ENCODE measurements around the gene MED12L.

Gene MED12L

DNA sequence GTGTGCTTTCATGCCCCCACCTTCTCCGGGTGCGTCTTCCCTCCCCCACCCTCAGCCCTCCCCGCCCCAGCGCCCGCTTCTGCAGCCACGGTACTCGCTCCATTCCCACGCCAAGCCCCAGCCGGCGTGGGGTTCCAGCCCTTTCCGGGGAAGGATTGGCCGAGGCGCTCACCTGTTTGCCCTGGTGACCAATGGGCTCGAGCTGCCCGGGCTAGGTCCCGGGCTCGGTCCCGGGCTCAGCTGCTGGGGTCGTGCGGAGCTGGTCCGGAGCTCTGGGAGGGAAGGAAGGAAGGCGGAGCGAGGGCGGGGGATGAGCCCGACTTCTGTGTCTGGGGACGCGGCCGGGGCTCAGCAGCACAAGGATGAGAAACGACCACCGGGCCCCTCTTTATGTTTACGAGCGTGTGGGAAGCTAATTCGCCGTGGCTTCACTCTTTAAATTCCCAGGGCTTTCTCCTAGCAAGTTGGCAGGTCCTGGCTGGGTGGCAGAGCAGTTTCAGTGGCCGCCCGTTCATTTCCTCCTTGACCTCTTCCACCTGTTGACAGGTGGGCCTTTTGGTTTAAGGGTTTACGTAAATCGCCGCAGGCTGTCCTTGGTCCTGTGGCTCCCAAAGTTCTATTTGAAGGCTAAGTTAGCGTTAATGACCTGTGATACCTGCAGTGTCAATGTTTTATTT, 375.4 kb downstream of the MED12L start, which contains the start of gene IGSF10:
TSS of gene IGSF10 (minus strand) at position 288 of the 677 bp plus-strand sequence. CDS start 2,352 bp downstream, outside the sequence.
- no peak for DNase-seq (ENCODE audit: low spot score)

DNA sequence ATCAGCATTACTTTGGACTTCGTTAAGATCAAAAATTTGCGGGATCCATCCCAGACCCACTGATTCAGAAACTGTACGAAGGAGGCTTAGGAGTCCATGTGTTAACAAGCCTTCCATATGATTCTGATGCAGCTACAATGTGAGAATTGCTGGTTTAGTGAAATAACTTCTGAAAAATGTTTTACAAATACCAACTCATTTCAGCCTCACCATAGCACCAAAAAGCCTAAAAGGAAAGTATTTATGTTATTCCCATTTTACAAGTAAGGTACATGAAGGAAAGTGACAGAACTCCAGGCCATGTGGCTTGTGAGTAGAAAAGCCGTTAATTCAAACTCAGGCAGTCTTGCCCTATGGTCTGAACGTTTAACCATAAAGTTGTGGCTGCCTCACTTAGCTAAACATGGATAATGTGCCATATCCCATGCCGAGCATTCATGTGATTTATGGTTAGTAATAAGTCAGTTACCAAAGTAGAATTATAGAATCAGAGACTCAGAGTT, 376.9 kb downstream of the MED12L start:
- no peak for DNase-seq (ENCODE audit: low spot score)

DNA sequence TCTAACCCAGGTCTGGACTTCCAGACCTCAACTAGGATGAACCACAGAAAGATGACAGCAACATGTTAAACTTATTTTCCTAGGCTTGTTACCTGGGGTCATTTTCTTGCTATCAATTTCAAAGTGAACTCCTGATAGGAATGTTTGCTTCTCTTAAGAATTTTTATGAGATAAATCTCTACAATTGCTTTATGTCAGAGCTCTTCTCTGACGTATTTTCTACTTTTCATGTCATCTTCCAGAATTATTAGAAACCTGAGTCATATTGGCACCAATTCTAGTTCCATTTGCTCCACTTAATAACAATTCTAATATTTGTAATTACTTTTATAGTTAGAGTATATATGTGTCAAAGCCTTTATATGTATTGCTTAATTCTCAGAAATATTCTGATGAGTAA, 377.5 kb downstream of the MED12L start:
- DNase-seq (ENCODE audit: low spot score): no peak

DNA sequence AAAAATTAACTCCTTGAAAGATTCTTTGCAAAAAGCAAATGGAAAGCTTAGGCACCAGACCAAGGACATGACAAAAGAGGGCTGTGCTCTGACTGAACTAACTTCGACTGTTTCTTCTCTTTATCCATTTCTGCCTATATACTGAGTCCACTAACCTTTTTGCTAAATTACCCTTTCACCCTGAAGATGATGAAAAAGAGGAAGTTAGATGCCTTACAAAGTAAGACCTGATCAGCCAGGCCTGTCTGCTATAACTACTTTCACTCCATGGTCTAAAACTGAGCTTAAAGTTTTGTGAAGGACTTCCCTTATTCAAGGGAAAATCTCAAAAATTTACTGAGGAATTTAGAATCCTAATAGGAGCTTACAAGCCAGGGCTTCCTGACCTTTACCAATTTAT, 381.6 kb downstream of the MED12L start:
- DNase-seq (ENCODE audit: low spot score): no peak

DNA sequence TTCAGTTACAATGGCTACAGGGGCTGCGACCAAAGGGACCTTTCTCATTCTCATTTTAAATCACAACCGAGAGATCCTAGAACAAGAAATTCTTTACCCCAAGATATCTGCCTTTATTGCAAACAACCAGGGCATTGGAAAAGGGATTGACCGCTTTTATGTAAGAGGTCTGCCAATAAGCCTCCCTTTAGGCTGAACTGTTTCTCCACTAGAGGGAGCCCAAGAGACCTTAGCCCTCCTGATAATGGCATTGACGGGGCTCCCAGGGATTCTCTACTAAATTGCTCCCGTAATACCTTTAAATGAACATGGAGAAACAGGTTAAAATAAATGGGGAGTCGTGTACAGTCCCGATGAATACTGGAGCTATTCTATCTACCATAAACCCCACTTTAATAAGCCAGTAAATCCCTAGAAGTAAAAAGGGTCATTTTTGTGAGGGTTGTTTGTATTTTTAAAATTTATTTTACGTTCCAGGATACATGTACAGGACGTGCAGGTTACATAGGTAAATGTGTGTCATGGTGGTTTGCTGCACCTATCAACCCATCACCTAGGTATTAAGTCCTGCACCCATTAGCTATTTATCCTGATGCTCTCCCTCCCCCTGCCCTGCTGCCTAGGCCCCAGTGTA, 382.9 kb downstream of the MED12L start:
- peak; percentile 49 for DNase-seq (ENCODE audit: low spot score)

DNA sequence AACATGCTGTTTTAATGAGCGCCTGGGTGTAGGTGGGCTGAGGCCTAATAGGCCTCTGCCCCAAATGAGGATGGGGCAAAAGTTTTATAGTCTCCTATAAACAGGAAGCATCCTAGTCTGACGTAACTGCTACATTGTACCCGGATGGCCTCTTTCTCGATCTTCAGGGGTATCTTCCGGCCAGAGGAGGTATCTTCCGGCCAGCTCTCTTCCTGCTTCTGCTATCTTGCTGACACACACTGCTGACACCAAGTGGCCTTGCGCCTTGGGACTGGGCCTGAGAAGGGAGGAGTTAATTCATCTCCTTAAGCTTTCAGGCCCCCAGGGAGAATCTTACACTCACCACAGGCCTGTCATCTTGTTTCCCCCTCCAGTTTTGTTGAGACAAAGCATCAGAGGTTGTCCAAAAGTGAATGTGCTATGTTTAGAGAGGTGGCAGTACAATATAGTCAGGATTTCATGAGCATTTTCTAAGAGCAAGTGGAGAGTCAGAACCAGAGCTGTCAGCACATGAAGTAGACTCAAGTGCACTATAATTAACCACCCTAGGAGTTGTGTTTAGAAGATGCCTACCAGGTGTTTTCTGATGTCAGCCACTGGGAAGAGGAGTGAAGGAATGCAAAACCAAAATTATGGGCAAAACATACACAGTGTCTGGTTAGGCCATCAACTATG, 391.0 kb downstream of the MED12L start:
- no peak for DNase-seq (ENCODE audit: low spot score)

DNA sequence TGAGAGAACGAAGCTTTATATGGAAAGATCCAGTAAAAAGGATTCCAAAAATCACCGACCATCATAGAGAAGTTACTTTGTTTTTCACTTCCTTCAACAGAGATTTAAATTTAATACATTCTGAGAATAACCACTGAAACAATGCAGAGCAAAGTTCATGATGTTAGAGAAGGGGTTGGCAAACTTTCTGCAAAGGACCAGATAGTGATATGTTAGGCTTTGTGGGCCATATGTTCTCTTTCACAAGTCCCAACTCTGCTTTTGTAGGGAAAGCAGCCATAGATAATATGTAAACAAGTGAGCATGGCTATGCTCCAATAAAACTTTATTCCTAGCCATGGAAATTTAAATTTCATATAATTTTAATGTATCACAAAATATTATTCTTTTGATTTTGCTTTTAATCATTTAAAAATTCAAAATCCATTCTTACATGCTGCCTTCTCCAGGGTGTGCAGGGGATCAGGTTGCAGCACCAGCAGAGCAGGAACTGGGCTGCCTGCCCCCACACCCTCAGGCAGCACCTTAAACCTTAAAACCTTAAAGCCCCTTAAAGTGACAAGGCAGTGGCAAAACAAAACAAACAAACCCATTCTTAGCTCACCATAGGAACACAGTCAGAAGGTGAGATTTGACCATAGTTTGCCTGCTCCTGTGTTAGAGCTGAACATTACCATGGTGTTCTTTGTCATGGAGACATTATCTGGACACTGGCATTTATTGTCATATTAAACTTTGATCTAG, 392.3 kb downstream of the MED12L start:
- DNase-seq (ENCODE audit: low spot score): no peak

DNA sequence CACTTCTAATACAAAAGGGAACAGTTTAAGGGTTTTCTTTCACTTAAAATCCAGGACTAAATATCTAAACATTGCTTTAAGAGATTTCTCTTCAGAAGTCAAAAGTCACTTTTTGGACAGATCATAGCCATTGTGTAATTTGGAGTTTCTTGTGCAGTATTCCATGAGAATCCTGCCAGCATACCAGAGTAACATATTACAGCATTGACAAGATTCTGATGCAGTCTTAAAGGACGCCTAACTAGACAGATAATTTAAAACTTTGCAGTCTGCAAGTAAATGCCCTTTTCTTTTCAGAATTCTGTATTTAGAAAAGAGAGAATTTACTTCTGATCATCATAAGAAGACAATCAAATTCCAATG, 392.9 kb downstream of the MED12L start:
- DNase-seq (ENCODE audit: low spot score): no peak

DNA sequence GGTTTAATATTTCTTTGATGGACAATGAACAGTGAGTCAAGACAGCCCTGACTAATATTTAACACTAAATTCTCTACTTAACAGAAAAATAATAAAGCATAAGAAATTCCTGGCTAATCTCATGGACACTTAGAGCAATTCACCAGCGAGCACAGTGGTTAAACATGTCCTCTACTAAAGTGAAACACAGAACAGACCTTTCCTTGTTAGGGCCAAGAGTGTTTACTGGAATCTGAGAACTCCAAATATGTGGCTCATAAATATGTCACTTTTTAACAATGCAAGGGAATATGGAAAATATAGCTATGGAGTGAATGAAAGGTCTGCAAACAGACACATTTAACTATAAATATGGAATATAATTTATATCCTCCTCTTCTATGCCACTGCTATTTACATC, 394.0 kb downstream of the MED12L start:
- no peak for DNase-seq (ENCODE audit: low spot score)

DNA sequence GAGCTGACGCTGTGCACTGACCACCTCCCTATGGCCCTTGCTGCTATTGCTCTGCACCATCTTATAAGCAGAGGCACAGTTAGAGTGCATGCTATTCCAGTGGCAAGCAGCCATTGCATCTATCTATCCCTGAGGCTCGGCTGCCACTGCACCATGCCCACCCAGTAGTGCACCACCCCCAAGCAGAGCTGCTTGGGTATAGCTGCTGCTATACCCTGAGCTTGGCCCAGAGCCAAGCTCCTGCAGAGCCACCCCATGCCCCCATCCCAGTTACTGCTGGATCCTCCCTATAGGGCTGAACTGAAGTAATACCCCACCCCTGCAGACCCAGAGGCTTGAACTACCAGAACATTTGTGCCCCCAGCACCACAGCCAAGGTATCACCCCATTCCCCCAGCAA, 395.0 kb downstream of the MED12L start:
- DNase-seq (ENCODE audit: low spot score): no peak

DNA sequence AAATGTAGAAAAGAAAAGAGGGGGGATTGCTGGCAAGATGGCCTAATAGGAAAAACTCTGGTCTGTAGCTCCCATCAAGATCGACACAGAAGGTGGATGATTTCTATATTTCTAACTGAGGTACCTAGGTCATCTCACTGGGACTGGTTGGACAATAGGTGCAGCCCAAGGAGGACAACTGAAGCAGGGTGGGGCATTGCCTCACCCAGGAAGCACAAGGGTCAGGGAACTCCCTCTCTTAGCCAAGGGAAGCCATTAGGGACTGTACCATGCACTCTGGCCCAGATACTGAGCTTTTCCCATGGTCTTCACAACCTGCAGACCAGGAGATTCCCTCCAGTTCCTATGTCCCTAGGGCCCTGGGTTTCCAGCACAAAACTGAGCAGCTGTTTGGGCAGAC, 398.0 kb downstream of the MED12L start:
- DNase-seq (ENCODE audit: low spot score): no peak

DNA sequence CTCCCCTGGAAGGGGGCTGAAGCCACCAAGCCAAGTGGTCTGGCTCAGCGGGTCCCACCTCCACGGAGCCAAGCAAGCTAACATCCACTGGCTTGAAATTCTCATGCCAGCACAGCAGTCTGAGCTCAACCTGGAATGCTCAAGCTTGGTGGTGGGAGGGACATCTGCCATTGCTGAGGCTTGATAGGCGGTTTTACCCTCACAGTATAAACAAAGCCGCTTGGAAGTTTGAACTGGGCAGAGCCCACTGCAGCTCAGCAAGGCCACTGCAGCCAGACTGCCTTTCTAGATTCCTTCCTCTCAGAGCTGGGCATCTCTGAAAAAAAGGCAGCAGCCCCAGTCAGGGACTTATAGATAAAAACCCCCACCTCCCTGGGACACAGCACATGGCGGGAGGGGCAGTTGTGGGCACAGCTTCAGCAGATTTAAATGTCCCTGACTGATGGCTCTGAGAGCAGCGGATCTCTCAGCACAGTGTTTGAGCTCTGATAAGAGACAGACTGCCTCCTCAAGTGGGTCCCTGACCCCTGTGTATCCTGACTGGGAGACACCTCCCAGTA, 398.6 kb downstream of the MED12L start:
- DNase-seq (ENCODE audit: low spot score): no peak

All from pons (tissue), 1 donor.